ENCODE data around the gene NCOA1.

The NCOA1 gene

GRCh38 chr2:24644032-24644431 lies 153.0 kb downstream of the NCOA1 start:
- Histone ChIP-seq H3K9me2 (ENCODE audit: low read depth, low read length) (no peaks in the 10 kb centered on the region), H3K27ac (ENCODE audit: low read depth, low read length, poor library complexity, severe bottlenecking) (no peak overlapping the region), H3K9me3 (ENCODE audit: low read length) (no peaks in the 10 kb centered on the region), H3K4me2 (ENCODE audit: low read length) (no peak overlapping the region), H3F3A (ENCODE audit: insufficient read depth, low read length) (no peaks in the 10 kb centered on the region), H2AFZ (ENCODE audit: low read length) (no peak overlapping the region), H3K79me2 (ENCODE audit: insufficient read depth, low read length) (no peaks in the 10 kb centered on the region), H3K36me3 (ENCODE audit: insufficient read depth, low read length) (no peaks in the 10 kb centered on the region), H3K4me3 (ENCODE audit: low read depth, low read length, poor library complexity, severe bottlenecking) (no peak overlapping the region), H3K9ac (ENCODE audit: low read length) (no peak overlapping the region), H4K20me1 (ENCODE audit: insufficient read depth, low read length) (no peaks in the 10 kb centered on the region), H3K4me1 (ENCODE audit: insufficient read depth, low read length, severe bottlenecking) (peaks cover 6% of the 10 kb centered on the region), H3K27me3 (ENCODE audit: insufficient read depth, low read length) (no peaks in the 10 kb centered on the region)
- TF ChIP-seq CTCF (IDR thresholded peaks at IDR 0.05; ENCODE audit: low read length), result no peak
- no peak for TF ChIP-seq EZH2 (IDR thresholded peaks at IDR 0.05; ENCODE audit: borderline replicate concordance, low read length)

GRCh38 chr2:24650997-24651642 lies 160.1 kb downstream of the NCOA1 start:
- peaks cover 20% of the 10 kb centered on the region for H3K4me1 ChIP-seq (ENCODE audit: insufficient read depth, low read length, severe bottlenecking)
- TF ChIP-seq CTCF (IDR thresholded peaks at IDR 0.05; ENCODE audit: low read length) (no peak), EZH2 (IDR thresholded peaks at IDR 0.05; ENCODE audit: borderline replicate concordance, low read length) (no peak)
- no peaks in the 10 kb centered on the region for H3F3A ChIP-seq (ENCODE audit: insufficient read depth, low read length)
- no peaks in the 10 kb centered on the region for H3K27me3 ChIP-seq (ENCODE audit: insufficient read depth, low read length)
- H3K79me2 ChIP-seq (ENCODE audit: insufficient read depth, low read length), result no peaks in the 10 kb centered on the region
- no peak overlapping the region for H2AFZ ChIP-seq (ENCODE audit: low read length)
- no peak overlapping the region for H3K4me2 ChIP-seq (ENCODE audit: low read length)
- no peaks in the 10 kb centered on the region for H3K9me3 ChIP-seq (ENCODE audit: low read length)
- no peaks in the 10 kb centered on the region for H3K9me2 ChIP-seq (ENCODE audit: low read depth, low read length)
- no peak overlapping the region for H3K4me3 ChIP-seq (ENCODE audit: low read depth, low read length, poor library complexity, severe bottlenecking)
- no peak overlapping the region for H3K9ac ChIP-seq (ENCODE audit: low read length)
- H3K36me3 ChIP-seq (ENCODE audit: insufficient read depth, low read length), result no peaks in the 10 kb centered on the region
- H3K27ac ChIP-seq (ENCODE audit: low read depth, low read length, poor library complexity, severe bottlenecking), result no peak overlapping the region
- H4K20me1 ChIP-seq (ENCODE audit: insufficient read depth, low read length), result no peaks in the 10 kb centered on the region

GRCh38 chr2:24651643-24652003 lies 160.6 kb downstream of the NCOA1 start:
- Histone ChIP-seq H3K9me2 (ENCODE audit: low read depth, low read length) (no peaks in the 10 kb centered on the region), H3K9ac (ENCODE audit: low read length) (no peak overlapping the region), H3K27ac (ENCODE audit: low read depth, low read length, poor library complexity, severe bottlenecking) (no peak overlapping the region), H3K9me3 (ENCODE audit: low read length) (no peaks in the 10 kb centered on the region), H3F3A (ENCODE audit: insufficient read depth, low read length) (no peaks in the 10 kb centered on the region), H2AFZ (ENCODE audit: low read length) (no peak overlapping the region), H3K4me1 (ENCODE audit: insufficient read depth, low read length, severe bottlenecking) (peaks cover 25% of the 10 kb centered on the region), H4K20me1 (ENCODE audit: insufficient read depth, low read length) (no peaks in the 10 kb centered on the region), H3K27me3 (ENCODE audit: insufficient read depth, low read length) (no peaks in the 10 kb centered on the region), H3K4me2 (ENCODE audit: low read length) (no peak overlapping the region), H3K79me2 (ENCODE audit: insufficient read depth, low read length) (no peaks in the 10 kb centered on the region), H3K36me3 (ENCODE audit: insufficient read depth, low read length) (no peaks in the 10 kb centered on the region), H3K4me3 (ENCODE audit: low read depth, low read length, poor library complexity, severe bottlenecking) (no peak overlapping the region)
- TF ChIP-seq EZH2 (IDR thresholded peaks at IDR 0.05; ENCODE audit: borderline replicate concordance, low read length), result no peak
- no peak for TF ChIP-seq CTCF (IDR thresholded peaks at IDR 0.05; ENCODE audit: low read length)
